ENCODE measurements around the gene ANKS1A. TPM values are rescaled to one million over a fixed set of nuclear protein-coding genes. Genes with fewer than 3 reads are reported as not detected.

The ANKS1A gene
- total and polyA plus RNA-seq, 9 donors: 16.0 to 45.0 (median 27.3) TPM

- DNase-seq: no peak
- Histone ChIP-seq H3K27ac (no peak overlapping the region), H3K9me3 (no peaks in the 10 kb centered on the region), H3K4me1 (ENCODE audit: insufficient read depth) (peaks cover 9% of the 10 kb centered on the region), H3K27me3 (no peaks in the 10 kb centered on the region), H3K36me3 (no peaks in the 10 kb centered on the region), H3K4me3 (no peak overlapping the region)
- intact Hi-C loops (cut with DNase I): no loop called here
- WGBS, 3 donors: 73 to 76% (median 75%) methylated on average over 3 of the region's 3 CpGs
- no peak for TF ChIP-seq POLR2A (IDR thresholded peaks at IDR 0.05)
- TF ChIP-seq CTCF (IDR thresholded peaks at IDR 0.05): no peak
- TF ChIP-seq EP300 (IDR thresholded peaks at IDR 0.05): no peak
These were observed 33.2 kb downstream of the ANKS1A start for GRCh38 chr6:34922177-34922663.

- Histone ChIP-seq H3K9me3 (no peaks in the 10 kb centered on the region), H3K27ac (no peak overlapping the region), H3K36me3 (no peaks in the 10 kb centered on the region), H3K4me3 (no peak overlapping the region), H3K27me3 (no peaks in the 10 kb centered on the region), H3K4me1 (ENCODE audit: insufficient read depth) (peaks cover 4% of the 10 kb centered on the region)
- no peak for DNase-seq
- TF ChIP-seq POLR2A (IDR thresholded peaks at IDR 0.05) (no peak), CTCF (IDR thresholded peaks at IDR 0.05) (no peak), EP300 (IDR thresholded peaks at IDR 0.05) (no peak)
- intact Hi-C loops (cut with DNase I): no loop called here
- WGBS, 3 donors: 96 to 98% (median 96%) methylated on average over 9 of the region's 9 CpGs
These were observed 36.0 kb downstream of the ANKS1A start for GRCh38 chr6:34924831-34925625.

- intact Hi-C loops (cut with DNase I): no loop called here
- peaks cover 6% of the 10 kb centered on the region for H3K4me1 ChIP-seq (ENCODE audit: insufficient read depth)
- no peak overlapping the region for H3K4me3 ChIP-seq
- no peaks in the 10 kb centered on the region for H3K36me3 ChIP-seq
- no peak for DNase-seq
- no peaks in the 10 kb centered on the region for H3K27me3 ChIP-seq
- no peaks in the 10 kb centered on the region for H3K9me3 ChIP-seq
- H3K27ac ChIP-seq: no peak overlapping the region
- no peak for TF ChIP-seq POLR2A (IDR thresholded peaks at IDR 0.05)
- TF ChIP-seq CTCF (IDR thresholded peaks at IDR 0.05): no peak
- TF ChIP-seq EP300 (IDR thresholded peaks at IDR 0.05): no peak
These were observed 37.6 kb downstream of the ANKS1A start for GRCh38 chr6:34926655-34927054.

- no peak overlapping the region for H3K4me3 ChIP-seq
- TF ChIP-seq CTCF (IDR thresholded peaks at IDR 0.05) (no peak), POLR2A (IDR thresholded peaks at IDR 0.05) (no peak), EP300 (IDR thresholded peaks at IDR 0.05) (no peak)
- no peak for DNase-seq
- no peaks in the 10 kb centered on the region for H3K27me3 ChIP-seq
- peaks cover 6% of the 10 kb centered on the region for H3K4me1 ChIP-seq (ENCODE audit: insufficient read depth)
- H3K27ac ChIP-seq: no peak overlapping the region
- H3K36me3 ChIP-seq: no peaks in the 10 kb centered on the region
- H3K9me3 ChIP-seq: no peaks in the 10 kb centered on the region
- 68 to 70% (median 70%) methylated on average over 3 of the region's 3 CpGs for WGBS, 3 donors
- intact Hi-C loops (cut with DNase I): no loop called here
These were observed 39.2 kb downstream of the ANKS1A start for GRCh38 chr6:34928220-34928619.

Measured in ovary (tissue), 9 donors.